Measurements from ENCODE around the gene TLCD3A.

- TF ChIP-seq CTCF (conservative IDR thresholded peaks at IDR 0.05; ENCODE audit: low read depth, low read length) (no peak), EZH2 (IDR thresholded peaks at IDR 0.05; ENCODE audit: low read length, unreplicated experiment) (no peak), EZH2phosphoT487 (IDR thresholded peaks at IDR 0.05; ENCODE audit: borderline replicate concordance, low read length) (no peak)
Measured at GRCh38 chr17:788551-788950, 56.2 kb downstream of the TLCD3A start.
